ENCODE data around the gene TRAPPC2L.

TRAPPC2L gene

DNA sequence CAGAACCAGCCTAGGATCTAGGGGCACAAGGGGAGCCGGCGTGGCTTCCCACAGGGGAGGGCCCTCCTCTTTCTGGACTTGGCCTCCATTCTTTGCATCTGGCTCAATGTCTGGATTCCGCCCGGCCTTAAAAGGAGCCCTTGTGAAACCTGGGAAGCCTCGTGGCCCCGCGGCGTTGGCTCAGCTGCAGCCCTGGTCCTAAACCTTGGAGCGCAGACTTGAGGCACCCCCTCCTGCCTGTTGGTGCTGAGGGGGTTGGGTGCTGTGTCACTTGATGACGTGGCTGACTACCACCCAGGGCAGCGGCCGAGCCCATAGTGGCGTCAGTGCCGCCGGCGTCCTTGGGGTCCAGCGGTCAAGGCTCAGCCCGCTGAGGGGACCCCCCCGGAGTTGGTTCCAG is 4.4 kb downstream of the TRAPPC2L start:
- DNase-seq, result no peak

DNA sequence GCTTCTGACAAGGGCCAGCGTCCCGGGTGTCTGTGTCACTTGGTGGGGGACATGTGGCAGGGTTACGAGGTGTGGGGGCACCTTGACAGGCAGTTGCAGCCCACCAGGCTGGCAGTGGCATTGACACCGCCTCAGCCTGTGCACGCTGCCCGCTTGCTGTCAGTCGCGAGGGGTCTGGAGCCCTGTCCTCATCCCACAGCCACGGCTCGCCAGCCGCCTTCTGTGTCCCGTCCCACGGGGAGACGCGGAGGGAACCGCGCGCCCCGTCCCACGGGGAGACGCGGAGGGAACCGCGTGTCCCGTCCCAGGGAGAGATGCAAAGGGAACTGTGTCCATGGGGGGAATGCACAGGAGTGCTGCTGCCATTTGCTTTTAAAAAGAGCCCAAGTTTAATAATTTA is 6.0 kb downstream of the TRAPPC2L start:
- no peak for DNase-seq

DNA sequence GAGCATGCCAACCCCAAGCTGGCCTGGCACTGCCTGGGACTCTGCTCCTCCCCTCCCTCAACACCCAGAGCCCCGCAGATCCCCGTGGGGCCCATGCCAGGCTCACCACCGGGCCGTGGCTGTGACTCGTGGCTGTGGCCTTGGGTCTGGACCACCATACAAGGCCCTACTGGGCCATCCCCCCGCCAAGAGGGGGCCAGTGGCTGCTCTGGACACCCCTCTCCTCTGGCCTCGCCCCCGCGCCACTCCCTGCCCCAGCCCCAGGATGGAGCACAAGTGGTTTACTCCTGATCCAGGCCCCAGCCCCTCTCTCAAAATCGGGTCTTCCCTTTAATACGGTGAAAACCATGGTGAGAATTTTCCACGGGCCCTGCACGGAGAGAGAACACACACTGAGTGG is 6.5 kb downstream of the TRAPPC2L start:
- DNase-seq, result no peak

DNA sequence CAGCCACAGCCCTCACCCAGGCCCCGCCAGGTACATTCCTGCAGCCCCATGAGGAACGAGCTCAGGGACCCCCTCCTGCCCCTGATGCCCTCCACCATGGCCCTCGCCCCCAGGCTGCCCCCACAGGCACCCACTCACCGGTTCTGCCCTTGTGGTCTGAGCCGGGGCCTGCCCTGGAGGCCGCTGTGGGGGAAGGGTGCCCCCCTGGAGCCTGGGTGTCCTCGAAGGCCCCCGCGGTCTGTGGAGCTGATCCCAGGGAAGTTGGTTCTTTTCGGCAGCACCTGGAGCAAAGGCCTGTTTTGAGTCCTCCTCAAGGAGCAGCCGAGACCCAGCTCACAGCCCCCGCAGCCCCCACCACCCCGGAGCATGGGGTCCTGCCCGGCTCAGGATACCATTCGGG is 7.2 kb downstream of the TRAPPC2L start:
- no peak for DNase-seq

DNA sequence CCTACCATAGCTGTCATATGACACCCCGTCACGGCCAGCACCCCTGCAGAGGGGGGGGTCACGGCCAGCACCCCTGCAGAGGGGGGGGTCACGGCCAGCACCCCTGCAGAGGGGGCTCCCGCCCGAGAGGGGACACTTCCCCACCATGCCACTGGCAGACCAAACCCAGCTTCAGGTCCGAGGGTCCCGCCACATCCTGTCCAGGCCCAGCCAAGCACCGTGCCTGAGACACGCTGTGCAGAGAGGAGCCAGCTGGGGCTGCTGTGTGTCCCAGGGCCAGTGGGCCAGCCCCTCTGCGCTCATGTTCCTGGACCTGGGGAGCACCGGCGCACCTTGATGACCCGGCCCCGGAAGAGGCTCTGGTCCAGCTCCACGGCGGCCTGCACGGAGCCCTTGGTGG is 7.6 kb downstream of the TRAPPC2L start:
- no peak for DNase-seq

DNA sequence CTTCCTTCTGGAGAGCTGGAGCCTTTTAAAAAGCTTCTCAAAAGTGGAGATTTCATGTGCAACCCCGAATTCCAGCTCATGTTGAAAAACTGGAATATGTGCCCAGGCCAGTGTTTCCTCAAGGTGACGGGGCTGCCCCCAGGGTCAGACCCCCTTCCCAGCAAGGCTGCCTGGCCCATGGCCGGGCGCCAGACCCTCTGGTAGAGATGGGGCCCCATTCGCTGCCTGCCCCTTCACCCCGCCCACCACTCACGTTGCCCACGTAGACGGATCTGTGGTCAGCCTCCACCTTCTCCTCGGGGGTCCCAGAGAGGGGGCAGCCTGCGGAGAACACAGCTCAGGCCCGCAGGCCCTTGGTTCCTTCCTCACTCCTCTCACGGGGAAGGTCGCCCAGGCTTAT is 8.4 kb downstream of the TRAPPC2L start:
- no peak for DNase-seq

DNA sequence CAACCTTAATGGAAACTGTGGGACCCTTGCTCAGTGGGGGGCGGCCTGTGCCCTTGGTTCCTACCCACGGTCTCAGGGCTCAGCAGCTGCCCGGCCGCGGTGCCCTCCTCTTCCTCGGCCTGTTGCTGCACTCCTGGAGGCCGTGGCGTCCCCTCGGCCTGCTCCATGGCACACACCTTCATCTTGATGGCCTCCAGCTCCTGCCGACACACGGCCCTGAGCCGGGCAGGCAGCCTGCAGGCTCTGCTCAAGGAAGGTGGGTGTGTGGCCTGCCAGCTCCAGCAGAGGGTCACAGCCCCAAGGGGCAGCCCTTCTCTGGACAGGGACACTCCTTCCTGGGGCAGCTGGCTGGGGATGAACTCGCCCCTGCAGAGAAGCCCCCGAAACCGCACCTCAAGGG is 8.8 kb downstream of the TRAPPC2L start:
- no peak for DNase-seq

DNA sequence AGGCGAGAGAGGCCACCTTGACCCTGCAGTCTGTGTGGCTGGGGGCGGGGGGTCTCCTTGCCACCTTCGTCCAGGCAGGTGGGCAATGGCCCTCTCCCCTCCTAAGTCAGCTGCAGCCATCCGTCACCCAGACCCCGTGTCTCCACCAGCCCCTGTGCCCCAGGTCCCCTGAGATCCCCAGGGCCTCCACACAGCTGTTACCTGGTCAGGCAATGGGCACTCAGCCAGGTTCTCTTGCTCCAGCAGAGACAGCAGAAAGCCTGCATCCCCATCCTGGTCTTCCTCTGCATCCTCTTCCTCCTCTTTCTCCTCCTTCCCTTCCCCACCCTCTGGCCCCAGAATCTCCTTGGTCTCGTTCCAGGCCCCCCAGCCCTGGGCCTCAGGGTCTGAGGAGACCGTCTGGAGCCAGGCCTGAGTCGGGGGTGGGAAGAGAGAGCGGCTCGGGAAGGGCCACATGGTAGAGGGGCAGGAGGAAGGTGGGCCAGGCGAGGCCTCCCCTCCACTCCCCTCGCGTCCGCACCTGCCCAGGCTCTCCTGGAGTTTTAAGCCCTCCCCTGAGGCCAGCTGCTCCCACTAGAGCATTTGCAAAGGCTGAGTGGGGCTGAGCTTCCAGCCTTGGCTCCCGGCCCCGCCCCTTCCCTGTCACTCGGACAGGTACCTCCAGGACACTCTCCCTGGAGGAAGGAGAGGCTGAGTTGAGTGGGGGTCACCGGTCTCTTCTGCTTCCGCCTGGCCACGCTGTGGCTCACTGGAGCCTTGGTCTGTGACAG is 9.4 kb downstream of the TRAPPC2L start, which contains the start of gene PABPN1L:
TSS of gene PABPN1L (minus strand) at position 510 of the 770 bp plus-strand sequence. CDS start at position 456, 54 bp downstream.
- no peak for DNase-seq

DNA sequence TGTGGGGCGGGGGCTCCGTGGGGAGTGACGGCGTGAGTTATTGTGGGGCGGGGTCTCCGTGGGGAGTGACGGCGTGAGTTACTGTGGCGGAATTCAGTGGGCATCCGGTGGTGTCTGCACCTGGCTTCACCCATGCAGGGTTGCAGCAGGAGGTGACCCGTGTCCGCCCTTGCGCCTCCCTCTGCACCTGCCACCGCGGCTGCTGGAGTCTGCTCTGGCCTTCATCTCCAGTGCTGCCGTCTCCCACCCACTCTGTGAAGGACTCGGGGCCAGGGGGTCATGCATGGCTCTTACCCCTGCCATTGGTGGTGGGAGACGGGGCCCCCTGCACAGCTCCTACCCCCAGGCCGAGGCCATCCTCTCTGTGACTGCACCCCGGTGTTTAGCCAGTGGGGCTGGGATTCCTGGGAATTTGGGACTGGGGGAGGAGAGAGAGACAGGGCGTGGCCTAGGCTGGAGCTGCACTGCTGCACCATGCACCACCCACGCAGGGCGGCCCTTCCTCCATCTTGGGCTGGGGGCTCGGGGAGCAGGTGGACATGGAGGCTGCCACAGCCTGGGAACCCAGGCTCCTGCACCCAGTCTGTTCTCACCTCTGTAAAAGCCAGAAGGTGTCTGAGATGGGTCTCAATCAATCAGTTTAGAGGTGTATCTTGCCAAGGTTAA is 10.8 kb downstream of the TRAPPC2L start:
- DNase-seq, result no peak

DNA sequence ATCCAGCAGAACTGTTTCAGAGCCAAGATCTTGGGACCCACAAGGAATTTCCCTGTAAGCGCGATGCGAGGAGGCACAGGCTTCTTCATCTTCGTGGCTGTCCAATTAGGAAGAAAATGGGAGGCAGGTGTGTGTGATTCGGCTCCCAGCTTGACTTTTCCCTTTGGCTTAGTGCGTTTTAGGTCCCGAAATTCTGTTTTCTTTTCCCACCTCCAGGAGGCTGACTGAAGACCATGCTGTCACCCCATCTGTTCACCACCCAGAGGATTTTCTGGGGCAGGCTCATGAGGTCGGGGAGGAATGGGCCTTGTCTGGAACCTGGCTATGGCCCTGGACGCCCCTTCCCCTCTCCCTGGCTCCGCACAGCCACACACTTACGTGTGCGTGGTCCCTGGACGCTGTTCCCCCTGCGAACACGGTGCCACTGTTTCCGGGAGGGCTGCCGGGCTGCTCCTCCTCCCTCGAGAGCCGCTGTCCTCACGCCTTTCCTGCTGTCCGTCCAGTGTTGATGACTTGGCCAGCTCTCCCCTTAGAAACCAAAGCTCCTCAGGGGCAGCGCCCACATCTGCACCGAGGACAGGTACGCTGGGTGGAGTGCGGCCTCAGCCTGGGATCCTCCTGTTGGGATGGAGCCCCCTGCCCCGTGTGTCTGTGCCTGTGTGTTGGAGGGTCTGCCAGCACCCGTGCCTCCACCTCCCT is 12.2 kb downstream of the TRAPPC2L start:
- DNase-seq, result no peak

DNA sequence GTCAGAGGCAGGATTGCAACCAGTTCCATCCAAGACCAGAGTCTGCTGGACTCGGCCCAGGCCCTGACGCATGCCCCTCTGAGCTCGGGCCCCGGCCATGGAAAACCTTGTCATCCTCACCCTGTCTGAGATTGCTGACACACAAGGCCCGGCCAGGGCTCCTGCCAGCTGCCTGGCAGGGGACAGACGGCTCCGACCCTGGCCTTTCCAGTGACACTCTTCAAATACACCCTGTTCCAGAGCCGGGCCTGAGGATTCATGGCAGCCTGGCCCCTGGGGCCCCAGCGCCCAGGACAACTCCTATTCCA is 12.7 kb downstream of the TRAPPC2L start:
- DNase-seq, result no peak

DNA sequence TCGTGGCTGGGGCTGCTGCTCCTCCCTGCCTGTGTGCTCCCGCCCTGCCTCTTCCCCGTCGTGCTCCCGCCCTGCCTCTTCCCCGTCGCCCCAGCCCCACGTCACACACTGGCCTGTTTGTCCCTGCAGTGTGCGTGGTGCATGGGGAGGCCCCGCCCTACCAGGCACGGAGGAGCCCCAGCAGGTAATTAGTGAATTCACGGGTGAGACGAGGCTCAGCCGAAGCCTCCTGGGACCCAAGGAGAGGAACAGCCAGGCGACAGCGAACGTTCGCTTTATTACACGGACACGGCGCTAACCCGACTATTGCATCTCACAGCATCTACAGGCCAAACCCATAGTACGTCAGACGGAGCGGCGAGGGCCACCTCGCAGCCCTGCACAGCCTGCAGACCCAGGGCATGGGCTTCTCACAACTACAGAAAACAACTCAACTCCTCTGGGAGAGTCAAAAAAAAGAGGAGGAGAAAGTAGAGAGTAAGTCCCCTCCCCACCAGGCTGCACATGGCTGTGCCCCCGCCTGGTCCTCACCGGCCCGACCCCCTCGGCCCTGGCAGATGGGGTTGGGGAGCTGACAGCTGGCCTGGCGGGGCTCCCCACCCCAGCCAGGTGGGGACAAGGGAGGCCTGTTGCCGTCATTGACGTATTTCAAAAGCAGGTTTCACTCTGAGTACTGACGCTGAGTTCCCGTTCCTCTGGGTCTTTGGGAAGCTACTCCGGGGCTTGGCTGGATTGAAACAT is 13.9 kb downstream of the TRAPPC2L start:
- no peak for DNase-seq

DNA sequence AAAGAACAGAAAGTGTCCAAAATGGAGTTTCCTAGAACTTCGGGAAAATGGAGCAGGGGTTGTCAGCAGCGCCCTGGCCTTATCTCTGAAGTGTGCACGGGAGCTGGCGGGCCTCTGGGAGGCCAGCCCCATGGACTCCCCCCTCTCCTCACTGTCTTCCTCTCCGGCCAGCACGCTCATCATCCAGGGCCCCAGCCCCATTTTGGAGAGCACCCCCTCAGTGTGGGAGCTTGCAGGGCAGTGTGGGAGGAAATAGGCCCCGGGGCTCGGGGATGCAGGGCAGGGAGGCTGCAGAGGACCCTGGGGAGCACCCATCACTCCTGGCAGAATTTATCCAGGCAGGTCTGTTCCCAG is 14.4 kb downstream of the TRAPPC2L start:
- no peak for DNase-seq

DNA sequence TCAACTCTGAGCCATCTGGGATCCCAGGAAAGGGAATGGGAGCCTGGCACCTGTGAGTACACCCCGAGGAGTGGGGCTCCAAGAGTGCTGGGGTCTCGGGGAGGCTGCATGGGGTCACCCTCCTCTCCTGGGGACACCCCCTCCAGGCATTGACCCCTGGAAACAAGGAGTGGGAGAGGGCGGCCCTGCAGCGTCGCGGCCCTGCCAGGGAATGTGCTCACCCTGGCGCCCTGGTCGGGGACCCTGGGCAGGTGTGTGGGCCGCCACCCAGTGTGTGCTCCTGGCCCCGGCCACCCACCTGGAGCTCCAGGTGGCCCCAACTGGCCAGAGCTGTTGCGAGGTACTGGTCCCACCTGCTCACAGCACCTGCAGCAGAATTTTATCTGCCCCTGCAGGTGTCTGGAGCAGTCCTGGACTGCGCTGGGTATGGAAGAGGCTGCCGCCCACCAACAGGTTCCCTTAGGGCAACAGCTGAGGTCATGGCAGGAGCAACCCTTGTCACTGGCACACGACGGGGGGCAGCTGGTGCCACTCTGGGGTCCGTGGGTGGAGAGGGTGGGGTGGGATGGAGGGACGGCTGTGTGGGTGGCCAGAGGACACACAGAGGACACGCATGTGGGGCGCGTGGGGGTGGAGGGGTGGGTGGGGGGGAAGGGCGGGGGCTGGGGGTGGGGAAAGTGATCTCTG is 14.9 kb downstream of the TRAPPC2L start:
- DNase-seq, result no peak

DNA sequence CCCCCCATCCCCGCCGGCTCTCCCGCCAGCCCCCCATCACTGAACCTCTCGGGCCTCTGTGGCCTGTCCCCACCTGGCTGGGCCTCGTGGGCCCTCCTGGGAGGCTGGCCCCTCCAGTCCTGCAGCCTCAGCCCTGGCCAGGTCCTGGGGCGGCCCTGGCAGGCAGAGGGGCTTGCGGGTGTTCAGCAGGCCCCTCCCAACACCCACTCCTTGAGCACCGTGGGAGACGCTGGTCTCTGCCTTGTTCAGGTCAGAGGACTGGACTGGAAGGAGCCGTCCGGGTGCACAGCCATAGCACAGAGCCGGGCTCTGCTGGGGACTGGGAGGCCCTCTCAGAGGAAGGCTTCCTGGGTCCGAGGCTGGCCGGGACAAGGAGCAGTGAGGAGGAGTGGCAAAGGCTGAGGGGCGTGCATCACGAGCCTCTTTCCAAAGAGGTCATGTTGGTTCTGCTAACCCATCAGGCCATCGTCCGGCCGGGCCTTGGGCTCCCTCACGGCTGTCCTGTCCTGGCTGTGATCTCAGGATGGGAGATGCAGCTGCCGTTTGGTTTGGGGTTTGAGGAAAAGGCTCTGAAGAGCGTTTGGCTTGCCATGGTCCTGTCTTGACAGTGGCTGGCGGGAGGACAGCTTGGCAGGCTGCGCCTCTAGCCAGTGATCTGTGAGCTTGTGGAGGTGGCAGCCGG is 15.9 kb downstream of the TRAPPC2L start:
- no peak for DNase-seq

DNA sequence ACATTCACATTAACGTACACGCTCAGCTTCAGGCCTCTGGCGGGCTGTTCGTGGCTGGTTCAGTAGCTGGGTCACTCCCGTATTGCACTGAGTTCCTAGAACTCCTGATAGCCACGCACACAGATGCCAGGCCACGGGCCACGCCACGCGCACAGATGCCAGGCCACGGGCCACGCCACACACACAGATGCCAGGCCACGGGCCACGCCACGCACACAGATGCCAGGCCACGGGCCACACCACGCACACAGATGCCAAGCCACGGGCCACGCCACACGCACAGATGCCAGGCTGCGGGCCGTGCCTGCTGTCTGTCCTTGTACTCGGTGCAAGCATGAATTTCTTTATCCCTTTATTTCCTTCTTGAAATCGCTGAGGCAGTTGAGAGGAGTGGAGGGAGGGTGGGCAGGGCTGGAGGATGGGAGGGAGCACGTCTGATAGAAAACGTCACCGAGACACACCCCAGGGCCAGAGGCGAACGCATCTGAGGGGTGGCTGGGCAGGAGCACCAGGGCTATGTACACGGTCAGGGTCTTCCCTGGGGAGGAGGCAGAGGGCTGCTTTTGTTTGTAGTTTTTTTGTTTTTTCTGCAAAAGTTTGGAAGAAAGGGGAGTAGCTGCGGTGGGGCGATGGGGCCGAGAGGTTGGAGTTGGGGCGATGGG is 18.1 kb downstream of the TRAPPC2L start:
- DNase-seq, result no peak

DNA sequence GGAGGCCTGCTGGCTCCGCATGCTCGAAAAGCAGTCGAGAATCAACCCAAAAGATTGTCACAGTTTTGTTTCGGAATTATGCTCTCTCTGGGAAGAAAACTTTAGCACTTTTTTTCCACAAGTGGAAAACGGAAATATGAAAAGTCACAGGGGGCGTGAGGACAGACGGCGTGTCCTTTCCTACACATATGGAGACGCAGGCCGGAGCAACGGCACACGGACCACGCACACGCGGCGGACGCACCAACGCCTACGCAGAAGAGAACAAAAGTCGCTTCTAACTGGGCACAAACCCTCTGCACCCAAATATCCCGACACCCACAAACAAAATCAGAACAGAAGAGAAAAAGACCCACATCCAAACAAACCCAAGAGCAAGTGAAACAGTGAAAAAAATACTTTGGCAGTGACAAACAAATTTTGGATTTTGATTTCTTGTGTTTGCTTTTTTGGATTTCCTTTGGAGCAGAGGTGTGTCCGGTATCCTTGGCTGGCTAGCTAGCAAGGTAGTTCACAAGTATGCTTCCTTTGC is 18.8 kb downstream of the TRAPPC2L start:
- DNase-seq, result no peak

DNA sequence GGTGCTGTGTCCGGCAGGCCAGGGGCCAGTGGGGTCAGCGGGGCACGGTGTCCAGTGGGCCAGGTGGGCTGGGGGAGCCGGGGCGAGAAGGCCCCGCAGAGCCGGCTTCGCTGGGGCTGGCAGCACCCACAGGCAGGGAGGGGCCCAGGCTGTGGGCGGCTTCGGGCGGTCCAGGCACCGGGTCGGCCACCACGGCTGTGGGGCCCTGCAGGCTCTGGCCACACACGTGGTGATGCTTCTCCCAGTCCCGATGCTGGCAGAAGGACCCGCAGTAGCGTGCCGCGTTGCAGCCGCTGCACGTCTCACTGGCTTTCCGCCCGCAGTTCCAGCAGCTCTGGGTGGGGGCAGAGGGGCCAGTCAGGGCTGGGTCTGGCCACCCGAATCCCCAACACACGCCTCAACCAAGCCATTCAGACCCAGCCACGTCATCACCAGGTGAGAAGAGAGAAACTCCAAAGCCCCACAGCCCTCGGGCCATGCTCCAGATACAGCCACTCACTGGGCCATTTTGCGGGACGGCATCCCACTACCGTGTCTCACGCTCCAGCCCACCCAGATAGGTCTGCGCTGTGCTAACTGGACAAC is 20.1 kb downstream of the TRAPPC2L start:
- no peak for DNase-seq

DNA sequence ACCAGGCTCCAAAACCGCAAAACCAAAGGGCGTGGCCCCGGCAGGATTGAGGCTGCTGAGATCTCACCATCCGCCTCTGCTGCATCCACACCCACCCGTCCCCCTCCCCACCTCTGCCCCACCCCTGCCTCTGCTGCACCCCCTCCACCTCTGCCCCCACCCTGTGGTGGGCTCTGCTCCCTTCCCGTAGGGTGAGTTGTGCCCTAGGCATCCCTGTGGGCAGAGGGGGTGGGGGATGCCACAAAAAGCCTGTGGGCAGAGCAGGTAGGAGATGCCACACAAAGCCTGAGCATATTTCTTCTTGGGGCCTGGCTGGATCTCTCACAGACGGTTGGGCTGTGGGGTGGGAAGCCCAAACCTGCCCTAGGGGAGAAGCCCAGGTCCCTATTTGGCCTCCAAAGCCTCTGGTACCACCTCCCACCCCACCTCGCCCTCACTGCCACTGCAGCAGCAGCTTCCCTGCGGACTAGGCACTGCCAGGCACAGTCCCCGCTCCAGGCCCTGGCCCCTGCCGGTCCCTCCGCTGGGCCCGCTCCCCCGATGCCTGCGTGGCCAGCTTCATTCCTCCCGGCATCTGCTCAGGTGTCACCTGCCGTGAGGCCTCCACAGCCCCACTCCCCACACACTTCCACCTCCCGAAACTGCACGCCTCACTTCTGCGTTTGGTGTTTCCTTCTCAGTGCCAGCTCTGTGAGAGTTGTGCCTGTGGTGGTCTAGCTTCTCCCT is 20.8 kb downstream of the TRAPPC2L start:
- DNase-seq, result no peak

DNA sequence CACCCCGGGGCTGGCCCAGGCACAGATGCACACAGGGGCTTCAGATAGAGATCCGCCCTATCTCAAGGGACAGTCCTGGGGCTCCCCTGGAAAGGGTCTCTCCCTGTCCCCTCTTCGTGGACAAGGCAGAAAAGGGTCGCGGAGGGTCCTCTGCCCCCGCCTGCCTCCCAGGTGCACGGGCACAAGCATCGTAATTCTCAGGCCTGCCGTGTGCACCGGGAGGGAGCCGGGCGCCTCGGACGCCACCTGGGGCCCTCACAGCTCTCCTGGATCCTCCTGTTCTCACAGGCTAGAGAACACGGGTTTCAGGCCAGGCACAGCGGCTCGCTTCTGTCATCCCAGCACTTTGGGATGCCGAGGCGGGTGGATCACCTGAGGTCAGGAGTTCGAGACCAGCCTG is 21.4 kb downstream of the TRAPPC2L start:
- no peak for DNase-seq

All from T-helper 1 cell (primary cell).